DMS79 (cell line): ENCODE data around the gene SLC24A4.

ENCODE experiments used
- DNase-seq: peaks from one replicate; lab custom pipeline; 2025; lab: John Stamatoyannopoulos, UW

The SLC24A4 gene

DNA sequence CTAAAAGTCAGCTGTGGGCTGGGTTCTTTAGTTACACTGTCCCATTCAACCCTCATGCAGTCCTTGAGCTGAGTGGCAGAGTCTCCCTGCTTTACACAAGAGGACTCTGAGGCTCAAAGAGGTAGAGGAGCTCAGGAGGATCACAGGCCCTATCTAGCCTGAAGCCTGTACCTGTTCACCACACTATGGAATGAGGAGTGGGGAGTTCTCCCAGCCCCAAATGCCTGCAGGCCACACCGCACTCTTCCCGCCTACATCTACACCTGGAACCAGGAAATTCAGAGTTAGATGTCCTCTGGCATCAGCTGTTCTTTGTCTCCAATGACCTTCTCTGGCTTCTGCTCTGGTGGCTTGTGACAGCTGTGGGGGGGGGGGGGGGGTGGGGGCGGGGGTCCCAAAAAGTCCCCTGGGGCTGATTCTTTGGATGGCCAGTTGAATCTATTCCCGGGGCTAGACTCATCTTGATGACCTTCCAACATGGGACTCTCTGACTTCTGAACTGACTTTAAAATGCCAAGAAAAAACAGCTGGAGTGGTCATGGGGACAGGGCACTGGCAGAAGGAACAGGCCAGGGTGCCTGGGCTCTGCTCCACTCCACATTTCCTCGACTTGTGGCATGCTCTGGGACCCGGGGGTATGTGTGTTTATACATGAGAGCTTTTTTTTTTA is 221.2 kb downstream of the SLC24A4 start:
- DNase-seq = no peak

- DNase-seq = no peak
These were observed 223.5 kb downstream of the SLC24A4 start for GRCh38 chr14:92546347-92547053.

- no peak for DNase-seq
These were observed 226.3 kb downstream of the SLC24A4 start for GRCh38 chr14:92549105-92549858.

DNA sequence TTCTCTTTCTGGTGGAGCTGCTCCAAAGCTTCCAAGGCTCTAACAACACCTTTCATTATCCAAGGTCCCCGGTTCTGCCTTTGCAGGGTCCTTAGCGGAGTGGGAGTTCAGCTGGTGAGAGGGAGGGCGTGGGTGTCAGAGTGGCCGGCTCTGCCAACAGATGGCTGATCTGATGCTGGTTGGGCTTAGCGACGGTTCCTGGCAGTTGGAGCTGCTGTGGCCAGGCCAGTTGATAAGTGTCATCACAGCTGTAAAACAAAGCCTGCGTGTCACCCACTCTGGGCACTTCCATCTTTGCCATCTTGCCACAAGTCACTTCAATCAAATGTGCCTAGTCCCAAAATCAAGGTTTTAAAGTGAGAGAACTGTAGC is 226.9 kb downstream of the SLC24A4 start:
- no peak for DNase-seq
